Lung microvascular endothelial cell (primary cell): ENCODE data around the gene ARID2. TPM values are rescaled to one million over a fixed set of nuclear protein-coding genes. Genes with fewer than 3 reads are reported as not detected.
A peak's percentile ranks its signal among the peaks of the same experiment; 100 is the strongest.

Experiments used
- DNase-seq, 2 donors: peaks; one replicate each; pipeline versions ENCODE4 v3.0.0 to v3.0.0-alpha.2; 2010; ENCODE audit warnings: low read depth in 2 of 2
- total RNA-seq: library from RNA; depleted of rRNA; stranded (reverse); fragments of >200 nt; gene quantifications from 2 replicates; pipeline ENCODE4 v1.2.1, GENCODE V29; 2014

Gene ARID2
- 9.4 and 11.5 TPM in 2 replicates for total RNA-seq

GRCh38 chr12:45729233-45730083 lies at the start of gene ARID2:
Gene ARID2, plus strand, starts transcription at chr12:45729706. Its CDS starts 131 bp downstream, at chr12:45729837.
- peak; percentile 75 to 78 for DNase-seq

GRCh38 chr12:45680362-45680761 lies 49.1 kb upstream of the ARID2 start:
- DNase-seq: no peak

- no peak for DNase-seq
These were observed 48.0 kb upstream of the ARID2 start for GRCh38 chr12:45681465-45681864.

GRCh38 chr12:45685680-45686079 lies 43.8 kb upstream of the ARID2 start:
- DNase-seq: no peak

GRCh38 chr12:45687081-45688015 lies 42.2 kb upstream of the ARID2 start:
- no peak for DNase-seq

- no peak for DNase-seq
These were observed 41.3 kb upstream of the ARID2 start for GRCh38 chr12:45688183-45688582.

GRCh38 chr12:45695035-45695434 lies 34.5 kb upstream of the ARID2 start:
- DNase-seq: no peak

- DNase-seq: no peak
These were observed 33.9 kb upstream of the ARID2 start for GRCh38 chr12:45695606-45696005.

- DNase-seq: no peak
These were observed 33.5 kb upstream of the ARID2 start for GRCh38 chr12:45696049-45696448.

GRCh38 chr12:45697371-45697770 lies 32.1 kb upstream of the ARID2 start:
- no peak for DNase-seq

- no peak for DNase-seq
These were observed 28.2 kb upstream of the ARID2 start for GRCh38 chr12:45701296-45701695.

GRCh38 chr12:45703942-45704341 lies 25.6 kb upstream of the ARID2 start:
- peak in 1 of 2 donors; percentile 32 for DNase-seq

GRCh38 chr12:45704968-45705367 lies 24.5 kb upstream of the ARID2 start:
- peak in 1 of 2 donors; percentile 55 for DNase-seq

- no peak for DNase-seq
These were observed 24.1 kb upstream of the ARID2 start for GRCh38 chr12:45705404-45705803.

- DNase-seq: no peak
These were observed 22.2 kb upstream of the ARID2 start for GRCh38 chr12:45707241-45707857.

GRCh38 chr12:45708363-45708762 lies 21.1 kb upstream of the ARID2 start:
- no peak for DNase-seq

GRCh38 chr12:45708901-45709300 lies 20.6 kb upstream of the ARID2 start:
- DNase-seq: no peak

- DNase-seq: no peak
These were observed 17.2 kb upstream of the ARID2 start for GRCh38 chr12:45712319-45712718.

GRCh38 chr12:45713078-45713477 lies 16.4 kb upstream of the ARID2 start:
- peak in 1 of 2 donors; percentile 50 for DNase-seq

- peak in 1 of 2 donors; percentile 43 for DNase-seq
These were observed 11.2 kb upstream of the ARID2 start for GRCh38 chr12:45718306-45718705.

- no peak for DNase-seq
These were observed 9.4 kb upstream of the ARID2 start for GRCh38 chr12:45720069-45720468.

GRCh38 chr12:45721369-45721768 lies 8.1 kb upstream of the ARID2 start:
- no peak for DNase-seq
